SK-N-DZ (cell line): ENCODE measurements around the gene ZNF419.

Source experiments
- DNase-seq: peaks from one replicate; pipeline ENCODE4 v3.0.0-alpha.2; 2015; ENCODE audit warnings: low spot score
- small RNA-seq, 2 experiments: library from RNA; depleted of rRNA; stranded (forward); fragments of <200 nt; gene quantifications; one replicate each; pipeline ENCODE3, GENCODE V24; 2014

The ZNF419 gene

GRCh38 chr19:57527136-57527881, 39.8 kb downstream of the ZNF419 start, which contains the start of gene ZNF549:
ZNF549 (plus strand) TSS chr19:57527356; CDS start chr19:57527574, 218 bp downstream.
- peak; percentile 87 for DNase-seq

- no peak for DNase-seq
Observed at GRCh38 chr19:57537953-57538547, 50.5 kb downstream of the ZNF419 start.

Small RNA genes within 50 kb of the gene (small RNA-seq; reads per million reads assigned to genes)
- 0 reads per million in 2 experiments for gene VN1R107P
